Measurements from ENCODE around the gene ABITRAM.
"Not testable (repeated sequence)": the region's sequence is repeated elsewhere in the genome, so short reads cannot be mapped to it uniquely, and the experiment has no call there.

- not testable (repeated sequence) for TF ChIP-seq CTCF (IDR thresholded peaks at IDR 0.05; ENCODE audit: poor library complexity, severe bottlenecking); POLR2AphosphoS5 (IDR thresholded peaks at IDR 0.05); REST (IDR thresholded peaks at IDR 0.05; ENCODE audit: borderline replicate concordance); RAD21 (conservative IDR thresholded peaks at IDR 0.05); EP300 (conservative IDR thresholded peaks at IDR 0.05; ENCODE audit: poor library complexity, severe bottlenecking); TAF1 (IDR thresholded peaks at IDR 0.05; ENCODE audit: low read depth); SMC3 (conservative IDR thresholded peaks at IDR 0.05; ENCODE audit: poor library complexity); EZH2 (IDR thresholded peaks at IDR 0.05; ENCODE audit: borderline replicate concordance, insufficient read depth, low read length, poor library complexity, severe bottlenecking); MXI1 (conservative IDR thresholded peaks at IDR 0.05; ENCODE audit: poor library complexity, severe bottlenecking)
Measured at GRCh38 chr9:108886594-108887271, 47.5 kb upstream of the ABITRAM start.
